ENCODE measurements around the gene SH3BGRL2. TPM values are rescaled to one million over a fixed set of nuclear protein-coding genes. Genes with fewer than 3 reads are reported as not detected.
"Not testable (repeated sequence)": the region's sequence is repeated elsewhere in the genome, so short reads cannot be mapped to it uniquely, and the experiment has no call there.

Gene SH3BGRL2
- total RNA-seq, 1 donor from 2014 or later = 5.9 TPM

DNA sequence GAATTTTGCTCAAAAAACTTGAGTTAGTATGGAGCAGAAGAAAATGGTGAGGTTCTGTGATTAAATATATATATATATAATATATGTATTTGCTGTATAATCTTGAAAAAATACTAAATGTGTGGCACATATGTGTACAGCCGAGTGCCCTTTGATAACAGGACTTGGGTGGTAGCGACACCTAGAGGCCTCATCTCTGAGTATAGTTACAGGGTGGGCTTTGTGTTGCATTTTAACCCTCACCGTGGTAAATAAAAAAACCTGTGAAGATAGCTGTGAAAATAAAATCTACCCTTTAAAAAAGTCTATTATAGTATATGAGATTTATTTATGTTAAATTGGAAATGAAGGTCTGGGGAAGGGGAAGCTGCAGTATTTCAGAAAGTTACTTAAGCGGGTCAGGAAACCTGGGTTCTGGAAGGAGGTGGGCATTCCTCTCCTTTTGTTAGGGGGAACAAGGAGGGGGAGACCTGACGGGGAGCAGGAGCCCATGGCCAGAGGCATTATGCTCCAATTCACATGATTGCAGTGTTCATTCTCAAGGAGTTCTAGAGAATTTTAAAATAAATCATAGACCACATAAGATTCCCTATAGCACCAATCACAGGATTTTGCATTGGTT lies 82.7 kb downstream of the SH3BGRL2 start:
- intact Hi-C loops (cut with DNase I) = no loop called here
- peak; percentile 70 for ATAC-seq (ENCODE audit: poor library complexity)
- DNase-seq = no peak

DNA sequence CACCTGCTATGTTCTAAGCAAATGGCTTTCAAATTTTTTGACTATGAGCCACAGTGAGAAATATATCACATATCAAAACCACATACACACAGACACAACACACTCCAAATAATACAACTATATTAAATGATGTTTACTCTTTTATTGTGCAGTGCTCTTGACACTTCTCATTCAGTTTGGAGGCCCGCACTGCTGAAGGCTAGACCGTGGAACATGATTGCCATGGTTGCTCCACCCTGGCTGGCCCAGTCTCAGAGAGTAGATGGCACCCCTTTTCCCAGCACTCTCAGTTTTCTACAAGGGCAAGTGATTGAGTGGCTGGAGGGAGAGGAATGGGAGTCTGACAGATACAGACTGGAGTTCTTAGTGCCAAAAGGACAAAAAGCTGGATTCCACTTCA lies 86.9 kb downstream of the SH3BGRL2 start:
- intact Hi-C loops (cut with DNase I) = loop anchor here (5.0 kb wide), 1 partner anchor 146 kb away; no protein-coding TSS in a partner anchor
- ATAC-seq (ENCODE audit: poor library complexity) = no peak
- no peak for DNase-seq

GRCh38 chr6:79718509-79719247 lies 87.5 kb downstream of the SH3BGRL2 start:
- no peak for DNase-seq
- ATAC-seq (ENCODE audit: poor library complexity) = peak; percentile 35
- intact Hi-C loops (cut with DNase I) = loop anchor here (5.0 kb wide), 1 partner anchor 146 kb away; no protein-coding TSS in a partner anchor

- ATAC-seq (ENCODE audit: poor library complexity) (peak; percentile 55), DNase-seq (no peak)
- intact Hi-C loops (cut with DNase I) = loop anchor here (5.0 kb wide), 1 partner anchor 147 kb away; no protein-coding TSS in a partner anchor
Observed at GRCh38 chr6:79719248-79719960, 88.3 kb downstream of the SH3BGRL2 start.

GRCh38 chr6:79724816-79725215 lies 93.7 kb downstream of the SH3BGRL2 start:
- intact Hi-C loops (cut with DNase I) = no loop called here
- DNase-seq (peak; percentile 40), ATAC-seq (ENCODE audit: poor library complexity) (peak; percentile 90)

DNA sequence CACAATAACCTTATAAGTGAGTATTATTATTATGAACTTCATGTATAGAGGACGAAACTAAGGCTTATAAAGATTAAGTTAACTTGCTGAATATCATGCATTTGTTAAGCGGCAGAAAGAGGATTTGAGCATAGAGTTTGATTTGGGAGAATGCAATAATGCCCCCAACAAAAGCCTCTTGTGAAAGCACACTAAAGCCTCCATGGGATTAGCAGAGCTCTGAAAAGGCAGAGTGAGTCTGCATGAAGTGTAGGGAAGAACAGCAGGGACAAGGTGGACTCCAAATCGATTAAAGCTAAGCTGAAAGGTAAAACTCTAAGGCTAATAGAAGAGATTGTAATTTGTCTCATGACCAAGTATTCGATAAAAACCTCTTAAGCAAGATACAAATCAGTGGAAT lies 100.3 kb downstream of the SH3BGRL2 start:
- intact Hi-C loops (cut with DNase I) = no loop called here
- DNase-seq (no peak), ATAC-seq (ENCODE audit: poor library complexity) (no peak)

- ATAC-seq (ENCODE audit: poor library complexity) (no peak), DNase-seq (no peak)
- intact Hi-C loops (cut with DNase I) = no loop called here
Observed at GRCh38 chr6:79733388-79733787, 102.3 kb downstream of the SH3BGRL2 start.

GRCh38 chr6:79734374-79734773 lies 103.2 kb downstream of the SH3BGRL2 start:
- DNase-seq (no peak), ATAC-seq (ENCODE audit: poor library complexity) (no peak)
- intact Hi-C loops (cut with DNase I) = no loop called here

DNA sequence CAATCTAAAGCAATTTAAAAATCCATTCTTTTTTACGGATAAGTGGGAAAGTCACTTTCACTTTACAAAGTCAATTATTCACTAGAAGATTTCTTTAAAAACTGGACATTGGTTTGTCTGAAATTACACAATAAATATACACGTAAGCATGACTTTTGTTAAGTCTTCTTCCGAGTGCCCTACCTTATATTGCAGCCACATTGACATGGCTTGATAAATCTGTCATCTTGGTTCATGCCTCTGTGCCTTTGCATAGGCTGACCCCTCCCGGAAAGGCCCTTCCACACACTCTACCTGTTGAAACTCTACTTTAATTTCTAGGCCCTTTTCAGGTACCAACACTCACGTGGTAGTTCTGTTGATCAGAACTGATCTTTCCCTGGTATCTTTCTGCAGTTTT lies 104.1 kb downstream of the SH3BGRL2 start:
- ATAC-seq (ENCODE audit: poor library complexity) = no peak
- no peak for DNase-seq
- intact Hi-C loops (cut with DNase I) = no loop called here

DNA sequence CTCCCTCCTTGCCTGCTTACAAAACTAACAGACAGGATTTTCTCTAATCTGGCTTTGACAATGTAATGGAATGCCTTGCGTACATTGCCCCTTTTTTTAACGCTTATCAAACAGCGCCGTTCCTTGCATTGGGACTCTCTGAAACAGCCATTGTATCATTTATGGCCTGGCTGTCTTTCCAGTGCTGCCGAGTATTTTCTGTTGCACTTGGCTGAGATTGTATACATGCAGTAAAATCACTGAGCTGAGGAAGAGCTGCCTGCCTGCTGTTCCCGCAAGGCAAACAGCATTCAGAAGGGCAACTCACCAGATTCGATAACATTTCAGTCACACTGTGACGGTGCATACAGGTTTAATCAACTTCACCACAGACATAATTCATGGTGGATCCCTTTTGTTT lies 106.0 kb downstream of the SH3BGRL2 start:
- intact Hi-C loops (cut with DNase I) = no loop called here
- ATAC-seq (ENCODE audit: poor library complexity) (no peak), DNase-seq (no peak)

DNA sequence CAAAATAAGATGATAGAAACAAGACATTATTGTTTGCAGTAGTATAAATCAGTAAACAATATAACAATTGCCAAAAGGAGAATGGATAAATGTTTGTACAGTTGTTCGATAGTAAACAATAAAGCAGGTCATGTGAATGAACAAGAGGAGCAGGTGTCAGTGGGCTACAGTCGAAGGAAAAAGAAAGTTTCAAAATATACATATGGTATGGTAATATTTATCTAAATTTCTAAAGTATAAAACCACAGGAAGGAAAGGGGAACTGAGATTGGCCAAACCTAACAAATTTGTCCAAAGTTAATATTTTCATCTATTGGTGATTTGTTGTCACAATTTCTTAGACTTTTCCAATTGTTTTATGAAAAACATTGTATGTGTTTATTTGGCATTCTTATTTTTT lies 110.9 kb downstream of the SH3BGRL2 start:
- ATAC-seq (ENCODE audit: poor library complexity) (no peak), DNase-seq (no peak)
- intact Hi-C loops (cut with DNase I) = no loop called here

DNA sequence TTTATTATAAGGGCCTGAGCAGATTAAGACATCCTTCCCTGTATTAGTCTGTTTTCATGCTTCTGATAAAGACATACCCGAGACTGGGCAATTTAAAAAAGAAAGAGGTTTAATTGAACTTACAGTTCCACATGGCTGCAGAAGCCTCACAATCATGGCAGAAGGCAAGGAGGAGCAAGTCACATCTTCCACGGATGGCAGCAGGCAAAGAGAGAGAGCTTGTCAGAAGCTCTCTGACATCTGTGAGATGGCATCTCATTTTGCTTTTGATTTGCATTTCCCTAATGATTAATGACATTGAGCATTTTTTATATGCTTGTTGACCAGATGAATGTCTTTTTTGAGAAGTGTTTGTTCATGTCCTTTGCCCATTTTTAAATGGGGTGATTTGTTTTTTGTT lies 114.2 kb downstream of the SH3BGRL2 start:
- DNase-seq; intact Hi-C loops (cut with DNase I); ATAC-seq (ENCODE audit: poor library complexity): not testable (repeated sequence)

GRCh38 chr6:79746325-79746724 lies 115.2 kb downstream of the SH3BGRL2 start:
- ATAC-seq (ENCODE audit: poor library complexity); intact Hi-C loops (cut with DNase I); DNase-seq: not testable (repeated sequence)

DNA sequence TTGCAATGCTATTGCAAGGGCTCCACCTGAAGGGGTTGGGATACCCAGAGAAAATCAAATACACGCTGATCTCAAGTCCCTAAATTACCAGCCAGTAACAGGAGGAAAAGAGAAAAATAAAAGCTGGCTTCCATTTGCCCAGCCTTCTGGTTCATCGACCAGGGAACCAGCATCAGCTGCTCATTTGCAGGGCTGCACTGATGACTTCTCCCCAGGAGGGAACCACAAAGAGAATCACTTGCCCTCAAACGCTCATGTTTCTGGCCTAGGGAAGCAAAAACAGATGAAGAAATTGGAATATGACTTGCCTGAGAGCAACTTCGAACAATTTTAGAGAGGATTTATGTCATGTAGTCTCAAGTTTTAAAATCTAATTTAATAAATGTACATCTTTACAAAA lies 119.7 kb downstream of the SH3BGRL2 start:
- DNase-seq (no peak), ATAC-seq (ENCODE audit: poor library complexity) (no peak)
- intact Hi-C loops (cut with DNase I) = no loop called here

Other genes with a start within 250 kb of the SH3BGRL2 start
- gene LCA5, start 93.9 kb upstream of the SH3BGRL2 start, total RNA-seq = 1.9 TPM

Data from Right ventricle myocardium superior (tissue), 1 donor.